C1 segment of cervical spinal cord (tissue), 14 donors: ENCODE results near the gene ENTR1.

ENCODE experiments used
- DNase-seq, 14 donors: peaks; one replicate each; lab custom pipeline; 2025; lab: John Stamatoyannopoulos, UW

Gene ENTR1

GRCh38 chr9:136362450-136362784 lies 48.0 kb downstream of the ENTR1 start:
- no peak for DNase-seq

- no peak for DNase-seq
These were observed 48.5 kb downstream of the ENTR1 start for GRCh38 chr9:136361754-136362449.

GRCh38 chr9:136361047-136361753 lies 49.2 kb downstream of the ENTR1 start:
- no peak for DNase-seq

GRCh38 chr9:136359774-136360718 lies 50.4 kb downstream of the ENTR1 start:
- DNase-seq, result peak in 1 of 14 donors; percentile 35

- DNase-seq, result no peak
These were observed 51.5 kb downstream of the ENTR1 start for GRCh38 chr9:136358888-136359287.

DNA sequence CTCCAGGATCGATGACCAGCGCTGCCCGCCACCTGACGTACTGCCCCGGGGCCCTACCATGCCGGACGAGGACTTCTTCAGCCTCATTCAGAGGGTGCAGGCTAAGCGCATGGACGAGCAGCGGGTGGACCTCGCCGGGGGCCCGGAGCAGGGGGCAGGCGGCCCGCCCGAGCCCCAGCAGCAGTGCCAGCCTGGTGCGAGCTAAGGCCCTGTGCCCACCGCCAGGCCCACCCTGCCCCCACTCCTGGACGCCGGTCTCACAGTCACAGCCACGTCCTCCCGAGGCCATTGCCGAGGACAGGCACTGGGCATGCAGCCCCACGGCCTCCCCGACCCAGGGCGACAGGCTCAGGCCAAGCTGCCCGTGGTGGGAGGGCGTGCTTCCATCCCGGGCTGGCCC lies 52.4 kb downstream of the ENTR1 start:
- no peak for DNase-seq

- DNase-seq, result no peak
These were observed 53.1 kb downstream of the ENTR1 start for GRCh38 chr9:136357202-136357725.

- DNase-seq, result no peak
These were observed 54.5 kb downstream of the ENTR1 start for GRCh38 chr9:136355616-136356557.

DNA sequence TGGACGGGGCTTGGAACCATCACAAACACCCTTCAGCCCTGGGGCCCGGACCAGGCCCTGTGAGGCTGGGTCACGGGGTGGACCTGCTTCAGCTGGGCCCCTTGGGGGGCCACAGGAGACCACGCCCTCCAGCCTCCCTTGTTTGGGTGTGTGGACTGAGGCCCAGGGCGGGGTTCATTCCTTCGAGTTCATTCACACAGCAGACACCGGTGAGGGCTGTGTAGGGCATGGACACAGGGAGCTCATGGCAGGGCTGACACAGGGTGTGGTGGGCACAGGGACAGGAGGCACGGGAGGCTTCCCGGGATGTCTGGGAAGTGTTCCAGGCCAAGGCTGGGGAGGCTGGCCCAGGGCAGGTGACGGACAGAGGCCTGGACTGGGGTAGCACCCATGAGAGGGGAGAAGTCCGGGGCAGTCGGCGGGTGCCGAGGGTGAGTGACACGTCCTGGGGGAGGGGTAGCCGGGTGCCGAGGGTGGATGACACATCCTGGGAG lies 55.8 kb downstream of the ENTR1 start:
- DNase-seq, result no peak

- no peak for DNase-seq
These were observed 56.5 kb downstream of the ENTR1 start for GRCh38 chr9:136353757-136354488.

DNA sequence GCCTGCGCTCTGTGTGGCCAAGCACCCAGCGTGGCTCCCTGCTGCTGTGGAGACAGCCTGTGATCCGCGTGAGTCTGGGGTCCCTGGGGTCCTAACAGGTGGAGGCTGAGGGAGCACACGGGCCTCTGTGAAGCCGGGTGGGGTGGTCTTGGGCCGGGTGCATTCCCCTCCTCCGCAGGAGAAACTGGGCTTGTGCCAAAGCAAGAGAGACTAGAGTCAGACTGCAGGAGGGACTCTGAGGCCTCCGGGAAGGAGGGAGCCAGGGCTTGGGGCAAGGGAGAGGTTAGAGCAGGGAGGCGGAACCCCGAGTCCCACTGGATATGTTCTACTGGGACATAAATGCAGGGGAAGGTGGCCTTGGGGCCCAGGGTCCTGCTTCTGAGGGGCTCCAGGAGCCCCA lies 57.3 kb downstream of the ENTR1 start:
- no peak for DNase-seq

GRCh38 chr9:136352682-136353081 lies 57.7 kb downstream of the ENTR1 start:
- DNase-seq, result peak in 1 of 14 donors; percentile 15
